Activated naive CD4-positive, alpha-beta T cell treated with anti-CD3 and anti-CD28 coated beads for 36 hours (primary cell): ENCODE results near the gene MAMDC2. TPM values are rescaled to one million over a fixed set of nuclear protein-coding genes. Genes with fewer than 3 reads are reported as not detected.

ENCODE experiments used
- CTCF ChIA-PET: fragments of 350-600 bp; sonication (Branson Sonifier 250); formaldehyde crosslinking; loops from one replicate; lab custom pipeline; 2021; ENCODE audit warnings: antibody characterized with exemption; lab: Charles Lee
- DNase-seq: peaks from one replicate; pipeline ENCODE4 v3.0.0-alpha.2; 2020
- H3K27ac Mint-ChIP-seq: one replicate; pipeline ENCODE4 v1.8.0; 2021; ENCODE audit warnings: mild to moderate bottlenecking, mixed read lengths
- H3K27me3 Mint-ChIP-seq: one replicate; pipeline ENCODE4 v1.8.0; 2021; ENCODE audit warnings: low read depth, mixed read lengths
- H3K36me3 Mint-ChIP-seq: one replicate; pipeline ENCODE4 v1.8.0; 2021; ENCODE audit warnings: low read depth, mixed read lengths
- H3K4me1 Mint-ChIP-seq: one replicate; pipeline ENCODE4 v1.8.0; 2021; ENCODE audit warnings: low read depth, mixed read lengths
- H3K4me3 Mint-ChIP-seq: one replicate; pipeline ENCODE4 v1.8.0; 2021; ENCODE audit warnings: mild to moderate bottlenecking, moderate library complexity, mixed read lengths
- H3K9me3 Mint-ChIP-seq: one replicate; pipeline ENCODE4 v1.8.0; 2021; ENCODE audit warnings: mixed read lengths
- intact Hi-C: fragments of 100-400 bp; cut with micrococcal nuclease; formaldehyde crosslinking; loops from one replicate; pipeline ENCODE4 v1.15.1; 2023
- total RNA-seq, 2 experiments: library from RNA; stranded (reverse); gene quantifications; one replicate each; pipeline ENCODE4 v1.2.3, GENCODE V29; 2021

MAMDC2 gene
- total RNA-seq, 2 experiments from 2014 or later: not detected

DNA sequence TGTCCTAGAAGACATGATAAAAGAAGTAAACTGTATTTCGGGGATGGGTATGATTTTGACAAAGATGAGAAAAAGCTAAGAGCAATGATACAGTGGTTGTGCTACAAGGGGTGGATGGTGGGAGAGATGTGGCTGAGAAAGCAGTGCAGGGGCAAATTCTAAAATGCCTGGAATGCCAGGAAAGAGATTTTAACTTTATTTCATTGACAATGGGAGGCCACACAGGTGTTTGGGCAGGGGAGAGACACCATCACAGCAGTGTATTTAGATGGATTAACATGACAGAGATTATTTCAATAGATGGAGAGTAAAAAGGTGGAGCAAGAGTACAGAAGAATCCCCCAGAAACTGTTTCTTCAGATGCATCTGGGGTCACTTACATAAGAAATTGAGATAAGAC is 71.2 kb downstream of the MAMDC2 start:
- intact Hi-C loops: loop anchor here (10.0 kb wide), 1 partner anchor 380 kb away; no protein-coding TSS in a partner anchor
- H3K27ac Mint-ChIP-seq: no peak overlapping the region
- CTCF ChIA-PET: interaction anchor here (1.2 to 6.1 kb wide), 3 partner anchors 10 to 144 kb away, joined by 3 to 78 read pairs (median 4); no protein-coding TSS in a partner anchor
- peaks cover 9% of the 10 kb centered on the region for H3K4me1 Mint-ChIP-seq
- no peaks in the 10 kb centered on the region for H3K36me3 Mint-ChIP-seq
- peaks cover 5% of the 10 kb centered on the region for H3K27me3 Mint-ChIP-seq
- H3K9me3 Mint-ChIP-seq: no peaks in the 10 kb centered on the region
- DNase-seq: no peak
- H3K4me3 Mint-ChIP-seq: no peak overlapping the region

- H3K36me3 Mint-ChIP-seq: no peaks in the 10 kb centered on the region
- CTCF ChIA-PET: interaction anchor here (0.6 to 5.5 kb wide), 3 partner anchors 7 to 698 kb away, joined by 3 to 44 read pairs (median 3); no protein-coding TSS in a partner anchor
- intact Hi-C loops: loop anchor here (10.0 kb wide), 1 partner anchor 377 kb away; no protein-coding TSS in a partner anchor
- H3K4me1 Mint-ChIP-seq: no peaks in the 10 kb centered on the region
- H3K4me3 Mint-ChIP-seq: no peak overlapping the region
- peaks cover 2% of the 10 kb centered on the region for H3K27me3 Mint-ChIP-seq
- DNase-seq: no peak
- no peak overlapping the region for H3K27ac Mint-ChIP-seq
- no peaks in the 10 kb centered on the region for H3K9me3 Mint-ChIP-seq
These were observed 74.2 kb downstream of the MAMDC2 start for GRCh38 chr9:70117835-70118319.

- no peak for DNase-seq
- Mint-ChIP-seq H3K9me3 (no peaks in the 10 kb centered on the region), H3K36me3 (no peaks in the 10 kb centered on the region), H3K4me3 (no peak overlapping the region), H3K27me3 (peaks cover 2% of the 10 kb centered on the region), H3K27ac (no peak overlapping the region), H3K4me1 (no peaks in the 10 kb centered on the region)
- intact Hi-C loops: loop anchor here (10.0 kb wide), 1 partner anchor 375 kb away; no protein-coding TSS in a partner anchor
- CTCF ChIA-PET: interaction anchor here (5.5 kb wide), 1 partner anchor 9 kb away, joined by 44 read pairs; no protein-coding TSS in a partner anchor
These were observed 76.1 kb downstream of the MAMDC2 start for GRCh38 chr9:70119786-70120185.

- no peaks in the 10 kb centered on the region for H3K4me1 Mint-ChIP-seq
- H3K27me3 Mint-ChIP-seq: peaks cover 2% of the 10 kb centered on the region
- CTCF ChIA-PET: interaction anchor here (1.1 to 5.5 kb wide), 2 partner anchors 10 to 699 kb away, joined by 4 to 44 read pairs; no protein-coding TSS in a partner anchor
- no peak overlapping the region for H3K27ac Mint-ChIP-seq
- intact Hi-C loops: no loop called here
- H3K9me3 Mint-ChIP-seq: no peaks in the 10 kb centered on the region
- no peak overlapping the region for H3K4me3 Mint-ChIP-seq
- no peaks in the 10 kb centered on the region for H3K36me3 Mint-ChIP-seq
- DNase-seq: no peak
These were observed 77.3 kb downstream of the MAMDC2 start for GRCh38 chr9:70120834-70121510.

DNA sequence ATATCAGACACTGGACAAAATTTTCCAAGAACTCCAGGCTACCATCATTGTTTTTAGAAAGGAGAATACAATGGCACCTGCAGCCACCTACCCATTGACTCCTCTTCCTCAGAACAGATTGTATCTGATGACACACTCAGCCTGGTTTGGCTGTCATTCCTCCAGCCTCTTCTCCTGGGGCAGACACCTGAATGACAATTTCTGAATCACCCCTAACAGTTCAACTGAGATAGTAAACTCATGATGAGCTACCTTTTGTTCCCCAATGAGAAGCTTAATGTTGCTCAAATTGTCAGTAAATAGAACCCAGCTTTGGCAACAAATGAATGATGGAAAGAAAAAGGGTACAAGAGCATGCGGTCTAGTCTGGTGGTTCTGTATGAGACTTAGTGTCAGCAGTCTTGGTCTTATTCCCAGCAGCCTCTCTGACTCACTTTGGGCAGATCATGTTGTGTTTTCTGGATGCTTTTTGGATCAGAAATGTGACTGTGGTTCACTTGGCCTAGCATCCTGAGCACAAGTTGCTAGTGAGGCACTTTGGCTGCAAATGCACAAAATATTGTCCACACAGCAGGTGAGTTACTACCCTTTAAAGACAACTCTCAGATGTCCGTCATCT is 78.3 kb downstream of the MAMDC2 start:
- Mint-ChIP-seq H3K27ac (no peak overlapping the region), H3K36me3 (no peaks in the 10 kb centered on the region), H3K4me1 (no peaks in the 10 kb centered on the region), H3K9me3 (no peaks in the 10 kb centered on the region), H3K4me3 (no peak overlapping the region), H3K27me3 (peaks cover 2% of the 10 kb centered on the region)
- CTCF ChIA-PET: interaction anchor here (1.1 to 5.5 kb wide), 2 partner anchors 11 to 700 kb away, joined by 4 to 44 read pairs; no protein-coding TSS in a partner anchor
- DNase-seq: no peak
- intact Hi-C loops: no loop called here

GRCh38 chr9:70123695-70124094 is 80.0 kb downstream of the MAMDC2 start:
- intact Hi-C loops: no loop called here
- H3K27me3 Mint-ChIP-seq: peaks cover 2% of the 10 kb centered on the region
- no peaks in the 10 kb centered on the region for H3K9me3 Mint-ChIP-seq
- CTCF ChIA-PET: interaction anchor here (2.5 to 5.5 kb wide), 2 partner anchors 13 kb away, joined by 11 to 44 read pairs; no protein-coding TSS in a partner anchor
- H3K4me1 Mint-ChIP-seq: no peaks in the 10 kb centered on the region
- no peaks in the 10 kb centered on the region for H3K36me3 Mint-ChIP-seq
- no peak overlapping the region for H3K27ac Mint-ChIP-seq
- H3K4me3 Mint-ChIP-seq: no peak overlapping the region
- no peak for DNase-seq

DNA sequence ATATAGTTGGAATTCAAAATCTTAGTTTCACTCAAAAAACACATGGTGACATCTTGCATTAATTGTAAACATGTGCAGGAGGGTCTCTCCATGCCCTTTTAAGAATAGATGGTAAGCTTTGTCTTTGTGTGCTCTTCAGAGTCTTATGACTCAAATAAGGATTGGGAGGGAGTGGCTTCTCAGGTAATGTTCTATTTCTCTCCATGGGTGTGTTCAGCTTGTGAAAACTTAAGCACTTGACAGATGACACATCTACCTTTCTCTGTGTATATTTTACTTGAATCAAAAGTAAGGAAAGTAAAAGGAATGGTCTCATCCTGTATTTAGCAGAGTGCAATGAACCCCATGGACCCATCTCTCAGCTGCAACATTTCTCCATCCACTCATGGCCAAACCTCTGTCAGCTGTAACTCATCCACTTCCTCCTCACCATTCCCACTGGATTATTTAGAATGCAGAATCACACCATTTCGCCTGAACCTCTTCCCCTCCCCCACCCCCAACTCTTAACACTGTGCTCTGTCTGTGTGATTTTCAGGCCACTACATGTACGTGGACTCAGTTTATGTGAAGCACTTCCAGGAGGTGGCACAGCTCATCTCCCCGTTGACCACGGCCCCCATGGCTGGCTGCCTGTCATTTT is 82.1 kb downstream of the MAMDC2 start:
- no peaks in the 10 kb centered on the region for H3K4me1 Mint-ChIP-seq
- no peaks in the 10 kb centered on the region for H3K27me3 Mint-ChIP-seq
- no peaks in the 10 kb centered on the region for H3K36me3 Mint-ChIP-seq
- H3K9me3 Mint-ChIP-seq: no peaks in the 10 kb centered on the region
- CTCF ChIA-PET: interaction anchor here (0.5 to 2.5 kb wide), 4 partner anchors 12 to 477 kb away, joined by 3 to 11 read pairs (median 3); no protein-coding TSS in a partner anchor
- no peak overlapping the region for H3K4me3 Mint-ChIP-seq
- DNase-seq: no peak
- intact Hi-C loops: no loop called here
- H3K27ac Mint-ChIP-seq: no peak overlapping the region

- Mint-ChIP-seq H3K4me1 (no peaks in the 10 kb centered on the region), H3K36me3 (no peaks in the 10 kb centered on the region), H3K9me3 (no peaks in the 10 kb centered on the region), H3K27ac (no peak overlapping the region), H3K27me3 (no peaks in the 10 kb centered on the region), H3K4me3 (no peak overlapping the region)
- intact Hi-C loops: no loop called here
- CTCF ChIA-PET: interaction anchor here (0.7 kb wide), 1 partner anchor 16 kb away, joined by 3 read pairs; no protein-coding TSS in a partner anchor
- no peak for DNase-seq
These were observed 83.4 kb downstream of the MAMDC2 start for GRCh38 chr9:70127036-70127435.

DNA sequence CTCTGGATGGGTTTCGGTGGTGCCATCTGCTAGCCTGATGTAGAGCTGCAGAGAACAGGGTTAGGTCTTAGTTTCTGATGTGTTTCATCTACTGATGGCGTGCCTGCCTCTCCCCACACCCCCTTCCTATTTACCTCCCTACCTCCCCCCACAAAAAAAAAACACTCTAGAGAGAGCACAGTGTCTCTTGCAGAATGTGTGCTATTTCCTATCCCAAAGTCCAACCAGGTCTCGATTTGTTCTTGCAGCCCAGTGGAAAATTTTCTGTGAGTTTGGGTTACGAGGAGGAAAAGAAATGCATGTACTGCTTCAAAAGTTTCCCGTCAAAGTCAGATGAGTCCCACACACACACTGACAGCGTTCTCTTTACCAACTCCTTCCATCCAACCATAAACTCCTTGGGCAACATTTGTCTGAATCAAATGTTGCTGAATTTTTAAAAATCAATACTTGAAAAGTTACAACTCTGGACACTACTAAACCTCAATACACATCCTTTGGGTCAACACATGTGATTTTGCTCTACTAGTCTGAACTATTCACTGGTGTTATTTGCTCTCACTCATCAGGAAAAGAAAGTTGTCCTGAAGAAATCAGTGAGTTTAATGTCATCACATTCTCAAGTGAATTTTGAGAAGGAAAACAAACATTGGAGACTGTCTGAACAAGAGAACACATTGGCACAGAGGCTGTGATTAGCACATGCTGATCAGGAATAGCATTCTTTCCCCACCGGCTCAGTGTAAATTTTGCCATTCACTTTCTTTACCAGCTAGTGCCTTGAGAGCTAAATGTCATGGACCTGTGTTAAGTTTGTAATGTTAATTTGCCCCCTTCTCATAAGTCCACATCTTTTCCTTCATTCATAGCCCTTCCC is 84.1 kb downstream of the MAMDC2 start:
- Mint-ChIP-seq H3K27me3 (no peaks in the 10 kb centered on the region), H3K36me3 (no peaks in the 10 kb centered on the region), H3K4me1 (no peaks in the 10 kb centered on the region), H3K4me3 (no peak overlapping the region), H3K9me3 (no peaks in the 10 kb centered on the region), H3K27ac (no peak overlapping the region)
- CTCF ChIA-PET: interaction anchor here (0.6 kb wide), 1 partner anchor 14 kb away, joined by 3 read pairs; no protein-coding TSS in a partner anchor
- intact Hi-C loops: no loop called here
- no peak for DNase-seq

DNA sequence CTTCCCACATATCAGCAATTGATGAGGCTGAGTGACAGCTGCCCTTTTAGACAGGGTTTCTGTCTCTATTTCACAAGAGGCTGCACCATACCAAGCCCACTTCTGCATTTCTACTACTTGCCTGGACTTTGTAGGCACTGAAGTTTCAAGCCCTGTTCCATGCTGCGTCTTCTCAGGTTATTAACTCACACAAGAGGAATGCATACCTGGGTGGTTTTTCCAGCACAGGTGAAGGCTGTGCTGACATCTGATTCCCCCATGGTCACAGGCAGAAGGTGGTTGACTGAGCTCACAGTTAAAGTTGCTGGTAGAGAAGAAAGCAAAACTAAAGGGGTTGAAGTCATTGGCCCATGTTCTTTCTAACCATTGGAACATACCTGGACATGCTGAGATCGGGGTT is 86.6 kb downstream of the MAMDC2 start:
- Mint-ChIP-seq H3K4me1 (no peaks in the 10 kb centered on the region), H3K4me3 (no peak overlapping the region), H3K9me3 (no peaks in the 10 kb centered on the region), H3K27ac (no peak overlapping the region), H3K27me3 (no peaks in the 10 kb centered on the region), H3K36me3 (no peaks in the 10 kb centered on the region)
- DNase-seq: no peak
- intact Hi-C loops: no loop called here
- CTCF ChIA-PET: interaction anchor here (1.6 kb wide), 1 partner anchor 20 kb away, joined by 6 read pairs; no protein-coding TSS in a partner anchor

DNA sequence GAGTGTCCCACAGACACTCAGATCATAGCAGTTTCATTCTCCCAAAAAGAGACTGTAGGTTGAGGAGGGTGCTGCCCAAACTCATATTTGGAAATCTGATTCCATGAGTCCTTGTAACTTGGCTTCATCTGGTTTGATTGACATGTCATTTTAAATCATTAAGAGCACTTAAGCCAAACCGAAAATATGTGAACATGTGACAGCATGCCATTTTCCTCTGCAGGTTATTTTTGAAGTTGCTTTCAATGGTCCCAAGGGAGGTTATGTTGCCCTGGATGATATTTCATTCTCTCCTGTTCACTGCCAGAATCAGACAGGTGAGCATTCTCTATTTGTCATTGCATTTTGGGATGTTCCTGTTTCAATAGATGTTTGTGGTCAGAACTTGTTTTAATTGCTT is 87.6 kb downstream of the MAMDC2 start:
- H3K27ac Mint-ChIP-seq: no peak overlapping the region
- no peak overlapping the region for H3K4me3 Mint-ChIP-seq
- CTCF ChIA-PET: no interaction called here
- no peak for DNase-seq
- intact Hi-C loops: no loop called here
- no peaks in the 10 kb centered on the region for H3K9me3 Mint-ChIP-seq
- H3K4me1 Mint-ChIP-seq: no peaks in the 10 kb centered on the region
- H3K27me3 Mint-ChIP-seq: no peaks in the 10 kb centered on the region
- H3K36me3 Mint-ChIP-seq: no peaks in the 10 kb centered on the region
